ENCODE data around the gene RBM8A. TPM values are rescaled to one million over a fixed set of nuclear protein-coding genes. Genes with fewer than 3 reads are reported as not detected.

The RBM8A gene
- total and polyA plus RNA-seq, 9 of the 15 experiments (the other 6 are each of a cell fraction or from before 2014, with no cell fraction given) = 215 to 1,035 (median 291) TPM

DNA sequence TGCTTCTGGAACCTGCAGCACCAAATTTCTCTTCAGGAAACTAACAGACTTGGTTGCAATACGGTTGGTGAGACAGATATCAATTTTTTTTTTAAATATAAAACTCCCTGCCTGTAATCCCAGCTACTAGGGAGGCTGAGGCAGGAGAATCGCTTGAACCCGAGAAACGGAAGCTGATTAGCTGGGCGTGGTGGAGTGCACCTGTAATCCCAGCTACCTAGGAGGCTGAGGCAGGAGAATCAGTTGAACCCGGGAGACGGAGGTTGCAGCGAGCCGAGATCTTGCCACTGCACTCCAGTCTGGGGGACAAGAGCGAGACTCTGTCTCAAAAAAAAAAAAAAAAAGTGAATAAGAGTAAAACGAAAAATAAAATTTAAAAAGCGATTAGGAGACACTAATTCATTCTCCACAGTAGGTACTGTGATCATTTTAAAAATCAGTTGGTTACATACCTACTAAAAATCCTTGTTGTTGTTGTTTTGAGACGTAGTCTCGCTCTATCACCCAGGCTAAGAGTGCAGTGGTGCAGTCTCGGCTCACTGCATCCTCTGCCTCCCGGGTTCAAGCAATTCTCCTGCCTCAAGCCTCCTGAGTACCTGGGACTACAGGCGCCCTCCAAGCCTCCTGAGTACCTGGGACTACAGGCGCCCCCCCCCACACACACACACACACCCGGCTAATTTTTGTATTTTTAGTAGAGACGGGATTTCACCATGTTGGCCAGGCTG lies 796 bp upstream of the RBM8A start:
- no peaks in the 10 kb centered on the region for H3K27me3 ChIP-seq (ENCODE audit: control insufficient read depth in 2 of 2, insufficient read depth in 2 of 2, low read length in 2 of 2)
- peaks cover 12 to 13% of the 10 kb centered on the region in 2 experiments; a peak in 4 of 5 replicates for H3K4me1 ChIP-seq (replicated peaks in 1 of 2; ENCODE audit: control insufficient read depth in 2 of 2, insufficient read depth in 2 of 2, low read length in 2 of 2)
- no peaks in the 10 kb centered on the region for H3K9me3 ChIP-seq (replicated peaks; ENCODE audit: control insufficient read depth, insufficient read depth, low read depth, low read length)
- H3K4me2 ChIP-seq (ENCODE audit: insufficient read depth, low read length) = peak overlapping the region; percentile 94
- intact Hi-C loops (cut with micrococcal nuclease) (no loop called here), in situ Hi-C loops (cut with MboI) (no loop called here)
- no peak for DNase-seq (ENCODE audit: extremely low read depth in 1 of 4, low spot score in 3 of 4)
- H3K36me3 ChIP-seq (ENCODE audit: control insufficient read depth, insufficient read depth, low read length) = peaks cover 23% of the 10 kb centered on the region
- peak overlapping the region; percentile 67 to 96 for H3K9ac ChIP-seq (ENCODE audit: insufficient read depth in 1 of 2, low read depth in 2 of 2, low read length in 2 of 2)
- no peaks in the 10 kb centered on the region for H3K9me1 ChIP-seq (ENCODE audit: control insufficient read depth, insufficient read depth, low read length)
- BruUV-seq (replicated peaks) = TSS peak; percentile 91
- ChIA-PET POLR2A (interaction anchor here (0.6 to 2.1 kb wide), 32 partner anchors 9 to 123 kb away, joined by 3 to 18 read pairs (median 6); partner anchors contain the start of genes ANKRD34A, ANKRD35, HJV and LIX1L), CTCF (ENCODE audit: low intra/inter-chr PET ratio) (no interaction called here)
- peak; percentile 15 for ATAC-seq
- peaks cover 22% of the 10 kb centered on the region for H3K79me2 ChIP-seq (ENCODE audit: control insufficient read depth, insufficient read depth, low read length)
- 31% methylated on average over 20 of the region's 20 CpGs for WGBS (ENCODE audit: insufficient coverage, low coverage, missing lambda C conversion rate)
- H3K27ac ChIP-seq (ENCODE audit: extremely low read depth, low read depth, low read length) = peak overlapping the region; percentile 96
- peak overlapping the region; percentile 70 for H3K4me3 ChIP-seq
- FAIRE-seq = no peak
- H4K20me1 ChIP-seq (replicated peaks; ENCODE audit: control insufficient read depth, insufficient read depth, low read length) = 0 out of 2 replicates have a peak, but pooled peaks cover 3% of the 10 kb centered on the region
- H2AFZ ChIP-seq (ENCODE audit: low read depth, low read length) = peak overlapping the region; percentile 84
- TF ChIP-seq GABPB2 (CRISPR knock-in tag; conservative IDR thresholded peaks at IDR 0.05) (no peak), BRD9 (IDR thresholded peaks at IDR 0.05; ENCODE audit: low read depth, partially characterized antibody) (no peak), ZNF175 (CRISPR knock-in tag; IDR thresholded peaks at IDR 0.05; ENCODE audit: low read depth) (peak; percentile 24; the same call in 1 of the 2 replicates), PHB (CRISPR knock-in tag; IDR thresholded peaks at IDR 0.05) (no peak), KDM2B (CRISPR knock-in tag; IDR thresholded peaks at IDR 0.05) (no peak), ZNF263 (CRISPR knock-in tag; IDR thresholded peaks at IDR 0.05; ENCODE audit: borderline replicate concordance) (no peak), KAT2B (IDR thresholded peaks at IDR 0.05; ENCODE audit: low read depth, low read length) (no peak), DEAF1 (CRISPR knock-in tag; IDR thresholded peaks at IDR 0.05) (0 out of 2 replicates have a peak, but pooled peaks have one; percentile 11), CBX3 (IDR thresholded peaks at IDR 0.05; ENCODE audit: borderline replicate concordance in 1 of 2, low read length in 2 of 2) (no peak)
- TF ChIP-seq, protein P1, sequence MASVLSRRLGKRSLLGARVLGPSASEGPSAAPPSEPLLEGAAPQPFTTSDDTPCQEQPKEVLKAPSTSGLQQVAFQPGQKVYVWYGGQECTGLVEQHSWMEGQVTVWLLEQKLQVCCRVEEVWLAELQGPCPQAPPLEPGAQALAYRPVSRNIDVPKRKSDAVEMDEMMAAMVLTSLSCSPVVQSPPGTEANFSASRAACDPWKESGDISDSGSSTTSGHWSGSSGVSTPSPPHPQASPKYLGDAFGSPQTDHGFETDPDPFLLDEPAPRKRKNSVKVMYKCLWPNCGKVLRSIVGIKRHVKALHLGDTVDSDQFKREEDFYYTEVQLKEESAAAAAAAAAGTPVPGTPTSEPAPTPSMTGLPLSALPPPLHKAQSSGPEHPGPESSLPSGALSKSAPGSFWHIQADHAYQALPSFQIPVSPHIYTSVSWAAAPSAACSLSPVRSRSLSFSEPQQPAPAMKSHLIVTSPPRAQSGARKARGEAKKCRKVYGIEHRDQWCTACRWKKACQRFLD (CRISPR knock-in tag; IDR thresholded peaks at IDR 0.05) = 0 out of 2 replicates have a peak, but pooled peaks have one; percentile 30
- TF ChIP-seq, protein P2, sequence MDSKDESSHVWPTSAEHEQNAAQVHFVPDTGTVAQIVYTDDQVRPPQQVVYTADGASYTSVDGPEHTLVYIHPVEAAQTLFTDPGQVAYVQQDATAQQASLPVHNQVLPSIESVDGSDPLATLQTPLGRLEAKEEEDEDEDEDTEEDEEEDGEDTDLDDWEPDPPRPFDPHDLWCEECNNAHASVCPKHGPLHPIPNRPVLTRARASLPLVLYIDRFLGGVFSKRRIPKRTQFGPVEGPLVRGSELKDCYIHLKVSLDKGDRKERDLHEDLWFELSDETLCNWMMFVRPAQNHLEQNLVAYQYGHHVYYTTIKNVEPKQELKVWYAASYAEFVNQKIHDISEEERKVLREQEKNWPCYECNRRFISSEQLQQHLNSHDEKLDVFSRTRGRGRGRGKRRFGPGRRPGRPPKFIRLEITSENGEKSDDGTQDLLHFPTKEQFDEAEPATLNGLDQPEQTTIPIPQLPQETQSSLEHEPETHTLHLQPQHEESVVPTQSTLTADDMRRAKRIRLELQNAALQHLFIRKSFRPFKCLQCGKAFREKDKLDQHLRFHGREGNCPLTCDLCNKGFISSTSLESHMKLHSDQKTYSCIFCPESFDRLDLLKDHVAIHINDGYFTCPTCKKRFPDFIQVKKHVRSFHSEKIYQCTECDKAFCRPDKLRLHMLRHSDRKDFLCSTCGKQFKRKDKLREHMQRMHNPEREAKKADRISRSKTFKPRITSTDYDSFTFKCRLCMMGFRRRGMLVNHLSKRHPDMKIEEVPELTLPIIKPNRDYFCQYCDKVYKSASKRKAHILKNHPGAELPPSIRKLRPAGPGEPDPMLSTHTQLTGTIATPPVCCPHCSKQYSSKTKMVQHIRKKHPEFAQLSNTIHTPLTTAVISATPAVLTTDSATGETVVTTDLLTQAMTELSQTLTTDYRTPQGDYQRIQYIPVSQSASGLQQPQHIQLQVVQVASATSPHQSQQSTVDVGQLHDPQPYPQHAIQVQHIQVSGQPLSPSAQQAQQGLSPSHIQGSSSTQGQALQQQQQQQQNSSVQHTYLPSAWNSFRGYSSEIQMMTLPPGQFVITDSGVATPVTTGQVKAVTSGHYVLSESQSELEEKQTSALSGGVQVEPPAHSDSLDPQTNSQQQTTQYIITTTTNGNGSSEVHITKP (IDR thresholded peaks at IDR 0.05; ENCODE audit: partially characterized antibody) = peak; percentile 91
- TF ChIP-seq, protein P3, sequence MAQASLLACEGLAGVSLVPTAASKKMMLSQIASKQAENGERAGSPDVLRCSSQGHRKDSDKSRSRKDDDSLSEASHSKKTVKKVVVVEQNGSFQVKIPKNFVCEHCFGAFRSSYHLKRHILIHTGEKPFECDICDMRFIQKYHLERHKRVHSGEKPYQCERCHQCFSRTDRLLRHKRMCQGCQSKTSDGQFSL (CRISPR knock-in tag; IDR thresholded peaks at IDR 0.05) = 0 out of 2 replicates have a peak, but pooled peaks have one; percentile 21
- TF ChIP-seq, protein P3 (tag; IDR thresholded peaks at IDR 0.05) = no peak

Measured in K562 (cell line).